Measurements from ENCODE around the gene PSMB5. TPM values are rescaled to one million over a fixed set of nuclear protein-coding genes. Genes with fewer than 3 reads are reported as not detected.
A peak's percentile ranks its signal among the peaks of the same experiment; 100 is the strongest.

PSMB5 gene
- total and polyA plus RNA-seq, 2 of the 13 experiments (the other 11 are each of a cell fraction or from before 2014, with no cell fraction given): 705 to 871 TPM

DNA sequence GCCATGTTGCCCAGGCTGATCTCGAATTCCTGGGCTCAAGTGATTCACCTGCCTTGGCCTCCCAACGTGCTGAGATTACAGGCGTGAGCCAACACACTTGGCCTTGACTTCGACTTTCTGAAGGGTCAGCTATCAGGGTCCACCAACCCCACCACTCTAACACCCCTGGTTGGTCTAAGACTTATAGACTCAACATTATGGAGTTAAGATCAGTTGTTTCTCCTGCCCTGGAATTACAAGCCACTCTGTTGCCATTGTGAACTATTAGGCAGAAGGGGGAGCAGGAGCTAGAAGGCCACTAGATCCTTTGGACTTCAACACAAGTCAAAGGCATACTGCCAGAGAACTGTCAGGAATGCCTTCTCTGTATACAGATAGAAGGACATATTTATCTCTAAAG is 5.4 kb upstream of the PSMB5 start (continued):
- TF ChIP-seq ZNF558 (CRISPR knock-in tag; IDR thresholded peaks at IDR 0.05; ENCODE audit: borderline replicate concordance) (0 out of 2 replicates have a peak, but pooled peaks have one; percentile 42), ZNF501 (CRISPR knock-in tag; IDR thresholded peaks at IDR 0.05) (no peak), MED8 (CRISPR knock-in tag; IDR thresholded peaks at IDR 0.05; ENCODE audit: insufficient replicate concordance) (no peak), FOXJ3 (CRISPR knock-in tag; IDR thresholded peaks at IDR 0.05; ENCODE audit: borderline replicate concordance) (no peak), ZNF326 (CRISPR knock-in tag; IDR thresholded peaks at IDR 0.05; ENCODE audit: borderline replicate concordance) (no peak), RBAK (CRISPR knock-in tag; IDR thresholded peaks at IDR 0.05) (no peak)
- TF ChIP-seq, protein P1, sequence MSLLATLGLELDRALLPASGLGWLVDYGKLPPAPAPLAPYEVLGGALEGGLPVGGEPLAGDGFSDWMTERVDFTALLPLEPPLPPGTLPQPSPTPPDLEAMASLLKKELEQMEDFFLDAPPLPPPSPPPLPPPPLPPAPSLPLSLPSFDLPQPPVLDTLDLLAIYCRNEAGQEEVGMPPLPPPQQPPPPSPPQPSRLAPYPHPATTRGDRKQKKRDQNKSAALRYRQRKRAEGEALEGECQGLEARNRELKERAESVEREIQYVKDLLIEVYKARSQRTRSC (CRISPR knock-in tag; IDR thresholded peaks at IDR 0.05; ENCODE audit: low read depth): no peak
- TF ChIP-seq, protein P2, sequence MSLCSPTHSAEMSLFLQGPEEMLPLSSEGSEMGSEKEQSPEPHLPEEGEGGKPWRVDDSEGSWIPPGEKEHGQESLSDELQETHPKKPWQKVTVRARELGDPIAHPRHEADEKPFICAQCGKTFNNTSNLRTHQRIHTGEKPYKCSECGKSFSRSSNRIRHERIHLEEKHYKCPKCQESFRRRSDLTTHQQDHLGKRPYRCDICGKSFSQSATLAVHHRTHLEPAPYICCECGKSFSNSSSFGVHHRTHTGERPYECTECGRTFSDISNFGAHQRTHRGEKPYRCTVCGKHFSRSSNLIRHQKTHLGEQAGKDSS (CRISPR knock-in tag; IDR thresholded peaks at IDR 0.05; ENCODE audit: borderline replicate concordance, low read depth): no peak
- TF ChIP-seq, protein P3, sequence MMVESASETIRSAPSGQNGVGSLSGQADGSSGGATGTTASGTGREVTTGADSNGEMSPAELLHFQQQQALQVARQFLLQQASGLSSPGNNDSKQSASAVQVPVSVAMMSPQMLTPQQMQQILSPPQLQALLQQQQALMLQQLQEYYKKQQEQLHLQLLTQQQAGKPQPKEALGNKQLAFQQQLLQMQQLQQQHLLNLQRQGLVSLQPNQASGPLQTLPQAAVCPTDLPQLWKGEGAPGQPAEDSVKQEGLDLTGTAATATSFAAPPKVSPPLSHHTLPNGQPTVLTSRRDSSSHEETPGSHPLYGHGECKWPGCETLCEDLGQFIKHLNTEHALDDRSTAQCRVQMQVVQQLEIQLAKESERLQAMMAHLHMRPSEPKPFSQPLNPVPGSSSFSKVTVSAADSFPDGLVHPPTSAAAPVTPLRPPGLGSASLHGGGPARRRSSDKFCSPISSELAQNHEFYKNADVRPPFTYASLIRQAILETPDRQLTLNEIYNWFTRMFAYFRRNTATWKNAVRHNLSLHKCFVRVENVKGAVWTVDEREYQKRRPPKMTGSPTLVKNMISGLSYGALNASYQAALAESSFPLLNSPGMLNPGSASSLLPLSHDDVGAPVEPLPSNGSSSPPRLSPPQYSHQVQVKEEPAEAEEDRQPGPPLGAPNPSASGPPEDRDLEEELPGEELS (CRISPR knock-in tag; IDR thresholded peaks at IDR 0.05): no peak
